Activated effector memory CD4-positive, alpha-beta T cell treated with anti-CD3 and anti-CD28 coated beads, Interleukin-2, amount 50 U/mL, for 16 hours (primary cell): Measurements from ENCODE around the gene MMS19.
A peak's percentile ranks its signal among the peaks of the same experiment; 100 is the strongest.
"Not testable (repeated sequence)": the region's sequence is repeated elsewhere in the genome, so short reads cannot be mapped to it uniquely, and the experiment has no call there.

ENCODE experiments used
- DNase-seq: peaks from one replicate; pipeline ENCODE4 v3.0.0-alpha.2; 2020

Gene MMS19

DNA sequence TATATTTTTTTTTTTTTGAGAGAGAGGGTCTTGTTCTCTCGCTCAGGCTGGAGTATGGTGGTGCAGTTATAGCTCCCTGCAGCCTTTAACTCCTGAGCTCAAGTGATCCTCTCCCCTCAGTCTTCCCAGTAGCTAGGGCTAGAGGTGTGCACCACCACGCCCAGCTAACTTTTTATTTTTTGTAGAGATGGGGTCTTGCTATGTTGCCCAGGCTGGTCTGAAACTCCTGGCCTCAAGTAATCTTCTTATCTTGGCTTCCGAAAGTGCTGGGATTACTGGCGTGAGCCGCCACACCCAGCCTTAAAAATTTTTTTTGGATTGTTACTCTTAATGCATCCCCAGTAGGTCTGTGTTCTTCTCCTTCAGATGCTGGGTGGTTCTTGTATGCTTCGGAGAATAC lies 4.7 kb upstream of the MMS19 start:
- no peak for DNase-seq

DNA sequence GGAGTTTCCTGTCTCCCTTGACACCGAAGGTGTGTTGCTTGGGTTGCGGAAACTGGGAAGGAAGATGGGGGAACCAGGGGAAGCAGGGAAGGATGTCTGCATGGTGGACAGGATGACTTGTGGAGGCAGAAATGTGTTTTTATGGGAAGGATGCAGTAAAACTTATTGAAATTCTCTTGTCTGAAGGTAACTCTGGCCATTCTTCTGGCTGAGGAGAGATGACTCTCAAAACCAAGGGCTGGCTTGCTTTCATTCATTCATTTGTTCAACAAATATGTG lies 2.0 kb upstream of the MMS19 start:
- peak; percentile 22 for DNase-seq

DNA sequence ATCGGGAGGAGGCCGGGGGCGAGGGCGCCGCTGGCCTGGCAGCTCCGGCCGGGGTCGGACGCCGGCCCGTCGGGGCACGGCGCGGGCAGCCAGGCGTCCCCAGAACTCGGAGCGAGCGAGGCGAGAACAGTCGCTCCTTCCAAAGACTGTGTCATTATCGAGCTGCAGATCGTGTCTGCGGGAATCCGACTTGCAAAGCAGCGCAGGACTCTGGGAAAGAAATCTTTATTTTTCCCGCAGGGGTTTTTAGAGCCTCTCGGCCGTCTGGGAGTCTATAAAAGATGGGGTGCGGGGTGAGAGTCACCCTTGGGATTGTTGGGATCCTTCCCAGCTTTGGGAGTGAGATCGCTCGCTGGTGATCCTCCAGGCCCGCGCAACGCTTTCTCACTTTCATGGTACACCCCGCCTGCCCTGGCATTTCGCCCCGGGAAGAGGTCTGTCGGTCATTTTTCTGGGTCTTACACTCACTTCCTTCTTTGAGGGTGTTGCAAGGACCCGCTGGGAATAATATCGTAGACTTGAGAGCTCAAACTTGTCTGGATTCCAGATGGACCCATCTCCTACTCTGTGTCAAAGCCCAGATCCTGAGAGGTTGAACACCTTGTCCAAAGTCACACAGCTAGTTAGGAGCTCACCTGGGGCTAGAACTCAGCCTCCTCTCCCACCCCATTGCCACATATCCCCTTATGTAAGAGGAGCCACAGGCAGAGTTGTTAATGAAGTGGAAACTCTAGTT lies 1.5 kb upstream of the MMS19 start:
- no peak for DNase-seq

DNA sequence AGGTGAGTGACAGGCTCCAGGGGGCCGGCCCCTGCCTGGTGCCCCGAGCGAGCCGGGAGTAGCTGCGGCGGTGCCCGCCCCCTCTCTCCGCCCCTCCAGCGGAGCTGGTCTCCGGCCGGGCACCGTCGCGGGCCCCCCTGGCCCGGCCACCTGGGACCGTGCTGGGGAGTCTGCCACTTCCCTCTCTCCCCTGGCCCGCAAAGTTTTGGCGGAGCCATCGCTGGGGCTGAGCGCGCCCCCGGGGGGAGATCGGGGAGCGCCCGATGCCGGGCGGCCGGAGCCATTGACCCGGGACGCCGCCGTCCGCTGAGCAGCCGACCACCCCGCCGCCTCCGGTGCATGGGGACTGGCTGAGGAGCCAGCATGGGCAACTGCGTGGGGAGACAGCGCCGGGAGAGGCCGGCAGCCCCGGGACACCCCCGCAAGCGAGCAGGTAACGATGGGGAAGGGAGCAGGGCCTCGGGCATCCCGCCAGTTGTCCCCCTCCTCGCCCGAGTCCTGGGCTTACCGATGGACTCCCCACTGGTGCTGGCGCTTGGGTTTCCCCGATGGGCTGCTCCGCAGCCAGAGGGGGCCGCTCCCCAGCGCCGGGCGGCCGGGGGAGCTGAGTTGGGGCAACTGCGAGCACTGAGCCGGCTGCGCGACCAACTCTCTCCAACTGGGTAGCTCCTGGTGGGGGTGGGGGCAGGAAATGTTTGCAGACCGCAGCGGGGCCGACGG lies 779 bp upstream of the MMS19 start, which contains the start of gene UBTD1:
Gene UBTD1, plus strand, starts transcription at position 84 of the 720 bp plus-strand sequence. Its CDS starts 280 bp downstream, at position 364.
- DNase-seq, result peak; percentile 74

DNA sequence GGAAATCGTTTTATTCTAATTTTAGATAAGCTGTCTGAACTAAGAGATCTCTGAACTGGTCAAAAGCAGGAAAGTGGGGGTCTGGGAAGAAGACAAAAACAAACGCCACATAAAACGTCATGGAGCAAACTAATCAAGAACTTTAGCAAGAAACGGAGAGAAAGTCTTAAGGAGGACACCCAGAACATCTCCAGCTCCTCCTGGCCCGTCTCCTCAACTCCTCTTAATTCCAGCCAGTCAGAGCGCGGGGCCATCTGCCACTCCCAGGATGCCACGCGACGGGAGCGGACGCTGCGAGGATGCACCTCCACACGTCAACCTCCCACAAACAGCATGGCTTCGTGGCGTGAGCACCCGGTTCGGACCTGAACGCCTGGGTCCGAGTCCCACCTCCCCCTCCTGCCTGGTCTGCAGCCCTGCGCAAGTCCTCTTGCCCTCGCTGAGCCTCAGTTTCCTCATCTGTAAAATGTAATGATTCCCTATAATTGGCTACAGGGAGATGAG lies 598 bp downstream of the MMS19 start:
- peak; percentile 90 for DNase-seq

DNA sequence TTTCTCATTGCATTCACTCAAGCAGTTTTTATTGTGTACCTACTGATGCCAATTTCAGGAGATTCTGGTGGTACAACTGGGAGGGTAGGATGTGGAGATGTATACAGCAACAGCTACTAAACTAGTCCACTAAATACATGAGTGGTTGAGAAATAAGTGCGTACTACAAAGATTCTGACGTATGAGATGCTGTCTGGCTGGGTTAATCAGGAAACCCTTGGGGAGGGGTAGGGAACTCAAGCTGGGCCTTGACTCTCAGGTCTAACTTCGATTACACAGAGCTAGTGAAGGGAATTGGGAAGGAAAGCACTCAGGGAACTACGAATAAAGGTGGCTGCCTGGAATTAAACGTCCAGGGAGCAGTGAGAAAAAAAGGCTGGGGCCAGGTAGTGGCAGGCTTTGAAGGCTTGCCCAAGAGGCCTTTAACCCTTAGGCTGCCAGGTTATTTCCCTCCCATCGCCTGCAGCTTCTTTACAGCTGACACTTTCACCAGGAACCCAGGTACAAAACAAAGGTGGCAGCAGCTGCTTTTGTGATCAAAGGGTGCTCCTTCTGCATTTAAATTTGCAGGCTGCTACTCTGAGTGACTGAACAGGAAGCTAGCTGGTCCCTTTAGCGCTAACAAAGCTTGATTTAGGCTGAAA lies 3.2 kb downstream of the MMS19 start:
- DNase-seq, result no peak

DNA sequence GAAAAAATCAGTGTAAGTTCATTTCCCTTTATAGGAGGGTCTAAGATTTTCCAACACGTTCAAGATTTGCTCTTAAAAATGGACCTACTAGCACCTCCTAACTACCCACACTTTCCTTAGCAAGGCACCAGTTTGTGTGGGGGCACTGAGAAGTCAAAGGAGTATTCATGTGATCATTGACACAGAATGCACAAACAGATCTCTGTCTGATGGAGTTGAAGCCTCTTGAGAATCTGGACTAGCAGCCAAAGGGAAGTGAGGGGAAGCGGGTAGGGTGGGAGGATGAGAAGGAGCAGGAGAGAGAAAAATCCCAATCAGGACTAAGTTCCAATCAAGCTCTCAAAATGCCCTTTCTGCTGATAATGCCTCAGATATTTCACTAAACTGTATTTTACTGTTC lies 4.1 kb downstream of the MMS19 start:
- DNase-seq, result no peak

DNA sequence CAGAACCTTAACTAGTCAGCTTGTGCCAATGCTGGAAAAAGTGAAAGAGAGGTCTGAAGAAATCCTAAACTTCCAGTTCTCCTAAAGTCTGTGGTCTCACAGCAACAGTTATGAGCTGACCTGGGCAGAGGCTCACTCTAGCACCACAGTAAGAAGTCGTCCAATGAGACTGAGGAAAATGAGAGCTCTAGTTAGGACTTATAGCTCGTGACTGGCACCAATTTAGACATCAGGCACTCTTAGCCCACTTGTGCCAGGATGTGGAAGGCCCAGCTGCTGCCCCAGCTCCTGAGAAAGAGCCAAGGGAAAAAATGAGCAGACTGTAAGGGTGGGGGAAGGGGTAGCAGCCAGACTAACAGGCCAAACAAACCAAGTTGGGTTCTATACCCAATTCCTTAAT lies 7.6 kb downstream of the MMS19 start:
- DNase-seq, result no peak

DNA sequence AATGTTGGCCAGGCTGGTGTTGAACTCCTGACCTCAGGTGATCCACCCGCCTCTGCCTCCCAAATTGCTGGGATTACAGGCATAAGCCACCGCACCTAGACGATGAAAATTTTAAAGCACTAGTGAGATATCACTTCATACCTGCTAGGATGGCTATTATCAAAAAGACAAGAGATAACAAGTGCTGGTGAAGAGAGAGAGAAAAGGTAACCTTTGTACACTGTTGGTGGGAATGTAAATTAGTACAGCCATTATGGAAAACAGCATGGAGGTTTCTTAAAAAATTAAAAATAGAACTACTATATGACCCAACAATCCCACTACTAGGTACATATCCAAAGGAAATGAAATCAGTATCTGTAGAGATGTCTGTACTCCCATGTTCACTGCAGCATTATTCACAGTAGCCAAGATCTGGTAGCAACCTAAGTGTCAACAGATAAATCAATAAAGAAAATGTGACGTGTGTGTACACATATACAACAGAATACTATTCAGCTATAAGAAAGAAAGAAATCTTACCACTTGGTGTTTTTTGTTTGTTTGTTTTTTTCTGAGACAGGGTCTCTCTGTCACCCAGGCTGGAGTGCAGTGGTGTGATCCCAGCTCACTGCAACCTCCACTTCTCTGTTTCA lies 12.5 kb downstream of the MMS19 start:
- DNase-seq, result no peak

DNA sequence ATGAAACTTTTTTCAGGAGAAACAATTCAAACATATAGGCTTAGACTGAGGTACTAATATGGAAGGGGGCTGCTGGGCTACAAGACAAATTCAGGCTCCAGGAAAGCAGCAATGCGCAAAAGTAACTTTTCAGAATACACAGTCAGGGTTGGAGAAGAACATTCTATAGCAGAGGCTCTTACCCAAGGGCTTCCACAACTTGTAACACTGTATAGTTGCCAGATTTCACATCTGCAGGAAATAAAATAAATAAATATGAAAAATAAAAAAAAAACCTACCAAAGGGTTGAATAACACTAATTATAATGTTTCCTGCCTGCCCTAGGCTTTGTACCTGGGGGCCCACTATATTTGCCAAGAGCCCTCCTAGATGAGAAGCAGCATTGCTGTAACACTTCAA lies 14.3 kb downstream of the MMS19 start:
- no peak for DNase-seq

DNA sequence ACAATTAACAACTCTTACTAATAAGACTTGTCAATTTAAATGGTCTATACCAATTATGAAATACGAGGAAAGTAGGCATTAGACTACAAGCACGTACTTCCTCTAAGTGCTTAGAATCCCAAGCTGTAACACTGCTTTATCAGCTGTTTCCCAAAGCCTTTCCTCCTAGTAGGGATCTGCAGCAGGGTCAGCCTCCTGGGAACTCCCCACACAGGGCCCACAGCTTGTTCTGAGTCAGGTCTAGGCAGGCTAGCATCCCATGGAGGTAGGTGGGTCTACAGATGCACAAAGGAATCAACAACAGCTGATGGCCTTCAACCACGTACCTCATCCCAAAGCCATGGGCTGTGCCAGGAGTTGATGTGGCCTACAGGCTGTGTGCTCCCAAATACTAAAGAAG lies 14.7 kb downstream of the MMS19 start:
- no peak for DNase-seq

DNA sequence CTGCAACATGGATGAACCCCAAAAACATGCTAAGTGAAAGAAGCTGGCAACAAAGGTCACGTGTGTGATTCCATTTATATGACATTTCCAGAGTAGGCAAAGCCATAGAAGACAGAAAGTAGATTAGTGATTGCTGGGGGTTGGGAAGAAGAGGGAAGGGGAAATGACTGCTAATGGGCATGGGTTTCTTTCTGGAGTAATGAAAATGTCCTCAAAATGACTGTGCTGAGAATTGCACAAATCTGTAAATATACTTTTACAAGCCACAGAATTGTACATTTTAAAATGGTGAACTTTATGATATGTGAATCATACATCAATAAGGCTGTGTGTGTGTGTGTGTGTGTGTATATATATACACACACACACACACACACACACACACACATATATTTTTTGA lies 15.8 kb downstream of the MMS19 start:
- DNase-seq, result no peak

DNA sequence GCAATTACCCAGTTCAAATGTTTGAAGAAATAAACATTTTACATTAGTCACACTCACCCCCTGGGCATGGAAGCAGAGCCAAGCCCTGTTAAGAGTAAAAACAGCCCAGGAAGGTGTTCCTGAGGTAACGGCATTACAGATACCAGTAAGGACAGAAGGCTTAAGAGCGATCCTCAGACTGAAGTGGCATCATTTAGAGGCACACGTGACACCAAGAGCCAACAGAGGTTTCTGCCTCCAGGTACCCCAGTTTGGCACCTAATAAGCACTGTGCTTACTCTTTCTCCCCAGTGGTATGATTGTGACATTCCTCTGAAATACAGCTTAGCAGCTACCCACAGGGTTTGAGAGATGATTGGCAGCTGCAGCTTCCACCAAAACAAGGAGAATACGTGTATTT lies 17.2 kb downstream of the MMS19 start:
- no peak for DNase-seq

DNA sequence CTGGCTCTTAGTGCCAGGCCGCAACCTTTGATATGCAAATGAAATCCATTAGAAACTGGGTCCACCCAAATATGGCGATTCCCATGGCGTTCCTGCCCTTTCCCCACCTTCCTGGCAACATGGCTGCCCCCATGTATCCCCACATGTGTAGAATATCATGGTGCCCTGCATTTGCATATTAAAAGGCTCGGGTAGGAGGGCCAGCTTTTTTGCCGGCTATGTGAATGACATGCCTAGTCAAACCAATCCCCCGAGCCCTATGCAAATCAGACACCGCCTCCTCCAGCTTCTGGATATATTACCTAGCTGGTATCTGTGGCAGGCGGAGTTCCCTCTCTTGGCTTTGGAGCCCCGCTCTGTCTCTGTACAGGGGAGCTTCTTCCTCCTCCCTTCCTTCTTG lies 18.3 kb downstream of the MMS19 start:
- DNase-seq, result no peak

DNA sequence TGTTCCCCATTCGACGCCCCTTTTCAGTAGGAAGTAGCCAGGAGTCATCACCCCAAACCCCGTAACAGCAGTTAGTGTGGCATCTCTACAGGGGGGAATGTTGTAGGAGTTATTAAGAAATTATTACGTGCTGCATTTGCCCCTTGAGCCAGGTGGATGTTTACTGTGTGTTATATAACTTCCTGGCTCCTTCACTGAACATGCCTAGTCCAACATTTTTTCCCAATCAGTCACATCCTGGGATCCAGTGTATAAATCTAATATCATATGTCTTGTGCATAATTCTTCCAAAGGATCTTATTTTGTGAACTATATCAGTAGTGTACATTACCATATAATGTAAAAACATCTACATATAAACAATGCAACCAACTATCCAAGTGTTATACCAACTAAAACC lies 18.8 kb downstream of the MMS19 start:
- DNase-seq, result not testable (repeated sequence)

DNA sequence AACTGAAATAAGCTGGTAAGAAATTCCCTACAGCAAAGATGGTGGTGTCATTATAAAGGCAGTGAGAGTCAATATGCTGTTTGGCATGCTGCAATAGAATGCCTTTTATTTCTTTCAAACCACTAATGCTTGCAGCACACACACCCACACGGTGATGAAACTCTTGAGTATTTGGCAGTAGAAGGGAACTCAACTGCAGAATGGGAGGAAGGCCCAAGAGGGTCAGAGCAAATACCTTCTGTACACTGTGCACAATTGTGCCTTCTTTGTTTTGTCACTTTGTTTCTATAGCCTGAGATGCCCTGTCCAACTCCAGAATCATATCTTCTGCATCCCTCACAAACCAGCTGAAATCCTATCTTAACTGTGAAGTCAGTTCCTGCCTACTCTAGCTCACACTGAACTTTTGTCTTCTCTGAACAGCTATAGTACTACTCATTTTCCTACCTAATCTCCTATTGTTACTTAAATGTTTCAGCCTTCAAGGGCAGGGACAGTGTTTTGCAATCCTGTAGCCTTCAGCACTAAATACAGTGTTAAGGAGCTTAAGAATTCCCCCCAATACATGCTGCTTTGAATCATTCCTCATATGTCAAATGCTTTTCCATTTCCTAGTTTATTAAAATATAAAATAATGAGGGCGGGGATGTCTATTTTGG lies 22.2 kb downstream of the MMS19 start:
- DNase-seq, result no peak

DNA sequence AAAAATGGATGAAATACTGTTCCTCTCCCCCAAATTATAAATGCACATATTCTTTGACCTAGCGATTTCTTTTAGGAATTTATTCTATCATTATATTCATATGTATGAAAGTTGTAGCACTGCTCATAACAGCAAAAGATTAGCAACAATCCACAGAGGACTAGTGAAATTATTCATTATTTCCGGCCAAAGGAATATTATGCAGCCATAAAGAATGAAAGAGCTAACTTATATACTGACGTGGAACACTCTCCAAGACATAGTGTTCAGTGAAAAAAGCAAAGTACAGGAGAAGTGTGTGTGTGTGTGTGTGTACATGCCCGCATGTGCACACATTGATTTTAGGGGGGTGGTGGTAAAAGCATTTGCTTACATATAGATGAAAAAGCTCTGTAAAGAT lies 23.3 kb downstream of the MMS19 start:
- DNase-seq, result no peak

DNA sequence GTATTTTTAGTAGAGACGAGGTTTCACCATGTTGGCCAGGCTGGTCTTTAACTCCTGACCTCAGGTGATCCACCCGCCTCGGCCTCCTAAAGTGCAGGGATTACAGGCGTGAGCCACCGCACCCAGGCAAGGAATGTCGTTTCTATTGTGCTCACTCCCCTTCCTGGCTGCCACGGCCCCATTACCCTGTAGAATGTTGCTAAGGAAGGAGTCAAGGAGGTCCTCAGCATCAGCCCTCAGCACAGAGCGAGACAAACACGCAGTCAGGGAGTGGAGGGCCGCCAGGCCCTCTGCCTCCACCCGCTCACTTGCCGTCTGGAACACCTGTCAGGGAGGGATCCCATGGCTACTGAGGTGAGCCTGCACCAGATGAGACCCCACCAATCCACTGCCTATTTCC lies 29.4 kb downstream of the MMS19 start:
- DNase-seq, result peak; percentile 16

DNA sequence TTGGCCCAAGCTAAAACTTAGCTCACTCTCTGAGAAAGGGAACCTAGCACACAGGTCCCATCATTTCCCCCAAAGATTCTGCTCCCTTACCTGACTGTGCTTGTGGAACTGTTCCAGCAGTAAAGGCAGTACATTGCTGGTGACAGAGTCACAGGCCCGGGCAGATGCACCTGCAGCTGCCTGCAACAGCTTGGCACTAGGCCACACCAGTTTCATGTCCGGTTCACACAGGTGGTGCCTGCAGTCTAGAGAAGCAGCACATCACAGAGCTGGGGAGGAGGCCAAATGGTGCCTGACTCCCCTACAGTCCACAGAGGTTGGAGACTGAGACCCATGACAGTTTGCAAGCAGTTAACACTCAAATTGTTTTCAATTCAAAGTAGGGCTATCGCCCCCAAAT lies 30.1 kb downstream of the MMS19 start:
- peak; percentile 41 for DNase-seq

DNA sequence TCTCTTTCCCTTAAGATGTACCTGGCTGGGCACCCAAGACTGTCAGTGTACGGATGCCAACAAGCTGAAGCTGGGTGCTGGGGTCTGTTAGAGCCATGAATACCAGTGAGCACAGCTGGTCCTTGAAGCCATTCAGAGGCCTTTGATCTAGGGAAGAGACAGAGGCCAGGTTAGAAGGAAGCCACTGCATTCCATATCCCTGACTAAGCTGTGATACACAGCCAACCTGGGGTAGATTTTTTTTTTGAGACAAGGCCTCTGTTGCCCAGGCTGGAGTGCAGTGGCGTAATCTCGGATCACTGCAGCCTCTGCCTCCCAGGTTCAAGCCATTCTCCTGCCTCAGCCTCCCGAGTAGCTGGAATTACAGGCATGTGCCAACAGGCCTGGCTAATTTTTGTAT lies 31.5 kb downstream of the MMS19 start:
- no peak for DNase-seq

DNA sequence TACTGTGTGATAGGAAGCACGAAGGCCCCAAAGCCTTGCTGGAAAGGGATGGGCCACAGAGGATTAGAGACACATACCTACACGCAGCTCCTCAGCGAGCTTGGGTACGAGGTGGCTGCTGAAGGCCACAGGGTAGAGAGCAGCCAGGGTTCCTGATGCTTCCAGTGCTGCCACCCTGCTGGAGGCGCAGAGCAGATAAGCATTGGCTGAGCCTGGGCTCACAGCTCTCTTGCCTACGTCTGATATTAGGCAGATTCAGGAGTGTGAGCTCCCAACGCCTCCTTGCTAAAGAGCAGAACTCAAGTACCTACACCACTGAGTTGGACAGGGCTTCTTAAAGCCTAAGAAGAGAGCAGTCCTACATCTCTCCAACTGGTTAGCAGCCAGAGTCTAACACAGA lies 32.2 kb downstream of the MMS19 start:
- no peak for DNase-seq

DNA sequence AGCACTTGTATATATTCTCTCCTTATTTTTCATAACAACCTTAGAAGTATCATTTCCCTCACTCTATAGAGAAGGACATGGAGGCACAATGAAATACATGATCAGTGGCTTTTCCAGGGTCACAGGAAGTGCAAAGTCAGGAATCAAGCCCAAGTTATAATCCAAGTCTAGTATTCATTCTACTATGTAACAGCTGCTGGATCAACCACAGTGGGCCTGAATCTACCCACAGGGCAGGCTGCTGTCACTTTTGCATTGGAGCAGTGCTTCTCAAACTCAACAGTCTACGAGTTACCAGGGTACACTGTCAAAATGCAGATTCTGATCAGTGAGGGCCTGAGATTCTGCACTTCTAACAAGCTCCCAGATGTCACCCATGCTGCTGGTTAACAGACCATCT lies 34.0 kb downstream of the MMS19 start:
- DNase-seq, result no peak
